ENCODE results near the gene ACVR1B. TPM values are rescaled to one million over a fixed set of nuclear protein-coding genes. Genes with fewer than 3 reads are reported as not detected.
A peak's percentile ranks its signal among the peaks of the same experiment; 100 is the strongest.

The ACVR1B gene
- total RNA-seq, 4 donors from 2014 or later = 67.4 to 87.0 (median 80.5) TPM

GRCh38 chr12:51971679-51972421, 20.4 kb downstream of the ACVR1B start:
- TF ChIP-seq CTCF (IDR thresholded peaks at IDR 0.05) (no peak), POLR2A (IDR thresholded peaks at IDR 0.05) (no peak)
- intact Hi-C loops (cut with DNase I; ENCODE audit: low total_unique reads) = no loop called here
- no peak for DNase-seq (ENCODE audit: low spot score in 2 of 2)
- no peak overlapping the region for H3K4me3 ChIP-seq (ENCODE audit: low read depth, poor library complexity, severe bottlenecking)
- 48 to 61% methylated on average over 4 of the region's 4 CpGs for WGBS, 2 donors

- TF ChIP-seq POLR2A (IDR thresholded peaks at IDR 0.05) = no peak
- TF ChIP-seq CTCF (IDR thresholded peaks at IDR 0.05) = no peak
- no peak overlapping the region for H3K4me3 ChIP-seq (ENCODE audit: low read depth, poor library complexity, severe bottlenecking)
- intact Hi-C loops (cut with DNase I; ENCODE audit: low total_unique reads) = no loop called here
- no peak for DNase-seq (ENCODE audit: low spot score in 2 of 2)
- WGBS, 2 donors = 68 to 71% methylated on average over 5 of the region's 5 CpGs
These were observed 20.9 kb downstream of the ACVR1B start for GRCh38 chr12:51972422-51972812.

GRCh38 chr12:51972849-51973273, 21.4 kb downstream of the ACVR1B start:
- no peak for TF ChIP-seq POLR2A (IDR thresholded peaks at IDR 0.05)
- no peak for TF ChIP-seq CTCF (IDR thresholded peaks at IDR 0.05)
- DNase-seq (ENCODE audit: low spot score in 2 of 2) = peak; percentile 66 to 89
- 23 to 36% methylated on average over 9 of the region's 9 CpGs for WGBS, 2 donors
- no peak overlapping the region for H3K4me3 ChIP-seq (ENCODE audit: low read depth, poor library complexity, severe bottlenecking)
- intact Hi-C loops (cut with DNase I; ENCODE audit: low total_unique reads) = no loop called here

- TF ChIP-seq POLR2A (IDR thresholded peaks at IDR 0.05) (no peak), CTCF (IDR thresholded peaks at IDR 0.05) (no peak)
- 47 to 51% methylated on average over 4 of the region's 4 CpGs for WGBS, 2 donors
- H3K4me3 ChIP-seq (ENCODE audit: low read depth, poor library complexity, severe bottlenecking) = no peak overlapping the region
- intact Hi-C loops (cut with DNase I; ENCODE audit: low total_unique reads) = no loop called here
- no peak for DNase-seq (ENCODE audit: low spot score in 2 of 2)
These were observed 22.1 kb downstream of the ACVR1B start for GRCh38 chr12:51973560-51973959.

- WGBS, 2 donors = 52 to 63% methylated on average over 2 of the region's 2 CpGs
- intact Hi-C loops (cut with DNase I; ENCODE audit: low total_unique reads) = loop anchor here (5.0 kb wide), 1 partner anchor 42 kb away; no protein-coding TSS in a partner anchor
- no peak overlapping the region for H3K4me3 ChIP-seq (ENCODE audit: low read depth, poor library complexity, severe bottlenecking)
- TF ChIP-seq CTCF (IDR thresholded peaks at IDR 0.05) (no peak), POLR2A (IDR thresholded peaks at IDR 0.05) (no peak)
- no peak for DNase-seq (ENCODE audit: low spot score in 2 of 2)
These were observed 23.1 kb downstream of the ACVR1B start for GRCh38 chr12:51974646-51975045.
